Gastrocnemius medialis (tissue), 4 donors: ENCODE measurements around the gene BPIFB4. TPM values are rescaled to one million over a fixed set of nuclear protein-coding genes. Genes with fewer than 3 reads are reported as not detected.

Experiments used
- ATAC-seq, 2 donors: fragments of 150-250 bp; one replicate each; pipeline ENCODE4 v1.9.1; 2016
- DNase-seq, 2 donors: peaks; one replicate each; pipeline ENCODE4 v3.0.0-alpha.2; 2019
- H3K27ac ChIP-seq, 4 donors: fragments of 200-600 bp; sonication (generic); 1 replicate in 1 of 4; 2 replicates in 3 of 4; pipeline ENCODE4 v1.5.1; 2016 to 2018; ENCODE audit warnings: mild to moderate bottlenecking in 2 of 4, moderate library complexity in 1 of 4
- H3K27me3 ChIP-seq, 3 donors: fragments of 200-600 bp; sonication (generic) in 2 of 3; 1 replicate in 1 of 3; 2 replicates in 2 of 3; pipeline versions ENCODE4 v1.5.1 to v1.6.0; 2016 to 2019; ENCODE audit warnings: mild to moderate bottlenecking in 1 of 3, moderate library complexity in 1 of 3
- H3K36me3 ChIP-seq, 2 donors: fragments of 200-600 bp; sonication (generic) in 1 of 2; one replicate each; pipeline ENCODE4 v1.5.1; 2017 to 2018
- H3K4me1 ChIP-seq, 2 donors: fragments of 200-600 bp; sonication (generic) in 1 of 2; one replicate each; pipeline ENCODE4 v1.5.1; 2016 to 2017; ENCODE audit warnings: mild to moderate bottlenecking in 2 of 2
- H3K4me3 ChIP-seq, 4 donors: fragments of 200-600 bp; sonication (generic) in 3 of 4; 1 replicate in 1 of 4; 2 replicates in 3 of 4; pipeline ENCODE4 v1.5.1; 2016 to 2019; ENCODE audit warnings: mild to moderate bottlenecking in 2 of 4
- H3K9me3 ChIP-seq, 3 donors: fragments of 200-600 bp; sonication (generic) in 2 of 3; 1 replicate in 1 of 3; 2 replicates in 2 of 3; pipeline ENCODE4 v1.5.1; 2016 to 2019
- CTCF ChIP-seq, 5 experiments: fragments of 450-650 bp in 3 of 5; fragments of 200-600 bp in 2 of 5; sonication (generic) in 2 of 5; IDR thresholded peaks in 4 of 5; conservative IDR thresholded peaks in 1 of 5; 1 replicate in 4 of 5; 2 replicates in 1 of 5; pipeline ENCODE4 v1.5.1; 2016 to 2019; ENCODE audit warnings: antibody characterized with exemption in 5 of 5, mild to moderate bottlenecking in 3 of 5, moderate library complexity in 3 of 5
- POLR2A ChIP-seq, 2 donors: fragments of 450-650 bp; IDR thresholded peaks; one replicate each; pipeline ENCODE4 v1.6.1; 2017; ENCODE audit warnings: antibody characterized with exemption in 2 of 2, mild to moderate bottlenecking in 2 of 2, moderate library complexity in 2 of 2
- in situ Hi-C, 4 donors: fragments of 200-750 bp; cut with MboI; loops; one replicate each; pipeline versions ENCODE4 v1.15.0 to v1.8.0; 2017; ENCODE audit warnings: low sequenced_read_pairs in 4 of 4
- intact Hi-C: fragments of 100-400 bp; cut with DNase I; formaldehyde crosslinking; loops from one replicate; pipeline ENCODE4 v1.15.1; 2023; ENCODE audit warnings: low total_unique reads
- total RNA-seq, 4 donors: library from RNA; depleted of rRNA; stranded (reverse); fragments of >200 nt; gene quantifications; one replicate each; pipeline versions ENCODE4 v1.1.0 to v1.2.3, GENCODE V29; 2016

BPIFB4 gene
- total RNA-seq, 4 donors from 2014 or later: not detected

- in situ Hi-C loops (no loop called here), intact Hi-C loops (no loop called here)
- TF ChIP-seq POLR2A (IDR thresholded peaks at IDR 0.05): no peak
- no peak for TF ChIP-seq CTCF (IDR thresholded peaks at IDR 0.05 in 4 of 5, conservative IDR thresholded peaks at IDR 0.05 in 1 of 5)
- Histone ChIP-seq H3K4me1 (no peaks in the 10 kb centered on the region), H3K36me3 (no peaks in the 10 kb centered on the region), H3K4me3 (no peak overlapping the region), H3K27ac (no peak overlapping the region), H3K9me3 (no peaks in the 10 kb centered on the region), H3K27me3 (peaks cover 0 to 15% (median 5%) of the 10 kb centered on the region in 3 donors)
- ATAC-seq: no peak
- DNase-seq: no peak
Measured at GRCh38 chr20:33076662-33077372, 2.6 kb upstream of the BPIFB4 start.

- intact Hi-C loops (no loop called here), in situ Hi-C loops (no loop called here)
- H3K9me3 ChIP-seq: no peaks in the 10 kb centered on the region
- no peak overlapping the region for H3K4me3 ChIP-seq
- ATAC-seq (no peak), DNase-seq (no peak)
- H3K4me1 ChIP-seq: no peaks in the 10 kb centered on the region
- H3K27ac ChIP-seq: no peak overlapping the region
- TF ChIP-seq POLR2A (IDR thresholded peaks at IDR 0.05) (no peak), CTCF (IDR thresholded peaks at IDR 0.05 in 4 of 5, conservative IDR thresholded peaks at IDR 0.05 in 1 of 5) (no peak)
- no peaks in the 10 kb centered on the region for H3K36me3 ChIP-seq
- peaks cover 0 to 11% (median 2%) of the 10 kb centered on the region in 3 donors for H3K27me3 ChIP-seq
Measured at GRCh38 chr20:33081411-33082154, 2.1 kb downstream of the BPIFB4 start.

- intact Hi-C loops: no loop called here
- no peak for DNase-seq
- no peak overlapping the region for H3K4me3 ChIP-seq
- no peak overlapping the region for H3K27ac ChIP-seq
- no peaks in the 10 kb centered on the region for H3K9me3 ChIP-seq
- no peak for ATAC-seq
- H3K36me3 ChIP-seq: no peaks in the 10 kb centered on the region
- in situ Hi-C loops: no loop called here
- no peak for TF ChIP-seq CTCF (IDR thresholded peaks at IDR 0.05 in 4 of 5, conservative IDR thresholded peaks at IDR 0.05 in 1 of 5)
- TF ChIP-seq POLR2A (IDR thresholded peaks at IDR 0.05): no peak
- no peaks in the 10 kb centered on the region for H3K4me1 ChIP-seq
- peaks cover 0 to 3% (median 0%) of the 10 kb centered on the region in 3 donors for H3K27me3 ChIP-seq
Measured at GRCh38 chr20:33082546-33082945, 3.1 kb downstream of the BPIFB4 start.

GRCh38 chr20:33083544-33084340 is 4.3 kb downstream of the BPIFB4 start:
- H3K27me3 ChIP-seq: no peaks in the 10 kb centered on the region
- no peak for ATAC-seq
- DNase-seq: no peak
- no peaks in the 10 kb centered on the region for H3K4me1 ChIP-seq
- H3K27ac ChIP-seq: no peak overlapping the region
- H3K4me3 ChIP-seq: no peak overlapping the region
- in situ Hi-C loops: no loop called here
- no peaks in the 10 kb centered on the region for H3K36me3 ChIP-seq
- no peaks in the 10 kb centered on the region for H3K9me3 ChIP-seq
- intact Hi-C loops: no loop called here
- TF ChIP-seq CTCF (IDR thresholded peaks at IDR 0.05 in 4 of 5, conservative IDR thresholded peaks at IDR 0.05 in 1 of 5): no peak
- TF ChIP-seq POLR2A (IDR thresholded peaks at IDR 0.05): no peak
